GM12891 (cell line): ENCODE measurements around the gene PURB.
A peak's percentile ranks its signal among the peaks of the same experiment; 100 is the strongest.
"Not testable (repeated sequence)": the region's sequence is repeated elsewhere in the genome, so short reads cannot be mapped to it uniquely, and the experiment has no call there.

Source experiments
- DNase-seq: peaks from one replicate; pipeline ENCODE4 v3.0.0; 2011; ENCODE audit warnings: low spot score; ENCODE audit not compliant: insufficient read length
- FAIRE-seq: peaks from 2 replicates; lab custom pipeline; 2011; peaks lifted over from hg19 to GRCh38; lab: Jason Lieb, UNC
- PAX5 ChIP-seq: IDR thresholded peaks from 2 replicates; pipeline ENCODE4 v1.6.1; 2011; ENCODE audit warnings: low read length, moderate library complexity, mild to moderate bottlenecking; ENCODE audit not compliant: insufficient read depth, severe bottlenecking
- POLR2A ChIP-seq: IDR thresholded peaks from 2 replicates; pipeline ENCODE4 v1.6.1; 2011; ENCODE audit warnings: low read depth, low read length, control low read depth
- POLR2AphosphoS5 ChIP-seq: IDR thresholded peaks from 2 replicates; pipeline ENCODE4 v1.6.1; 2011; ENCODE audit warnings: low read depth, low read length, control low read depth
- POU2F2 ChIP-seq: IDR thresholded peaks from 2 replicates; pipeline ENCODE4 v1.6.1; 2011; ENCODE audit warnings: low read depth, mild to moderate bottlenecking, control low read depth, low read length, moderate library complexity
- SPI1 ChIP-seq: IDR thresholded peaks from 2 replicates; pipeline ENCODE4 v1.6.1; 2011; ENCODE audit warnings: low read depth, low read length, control low read depth
- TAF1 ChIP-seq: IDR thresholded peaks from 2 replicates; pipeline ENCODE4 v1.6.1; 2011; ENCODE audit warnings: low read depth, low read length, control low read depth

PURB gene

GRCh38 chr7:44880317-44881018 is 4.9 kb downstream of the PURB start:
- DNase-seq (no peak), FAIRE-seq (peak; percentile 89)

GRCh38 chr7:44876393-44876792 is 8.9 kb downstream of the PURB start:
- DNase-seq, result no peak
- TF ChIP-seq POLR2AphosphoS5 (no peak), TAF1 (no peak), POLR2A (no peak), SPI1 (peak; percentile 60), PAX5 (no peak), POU2F2 (no peak)
- FAIRE-seq, result peak; percentile 9

More at GRCh38 chr7:44880317-44881018, 4.9 kb downstream of the PURB start:
- TF ChIP-seq SPI1, result no peak
- no peak for TF ChIP-seq PAX5
- TF ChIP-seq POU2F2, result no peak
- no peak; the same call in 1 of the 2 replicates for TF ChIP-seq POLR2AphosphoS5
- TF ChIP-seq POLR2A, result no peak; the same call in 1 of the 2 replicates
- no peak for TF ChIP-seq TAF1

- no peak for FAIRE-seq
- no peak for DNase-seq
- no peak for TF ChIP-seq TAF1
- no peak for TF ChIP-seq POU2F2
Observed at GRCh38 chr7:44875241-44875640, 10.1 kb downstream of the PURB start.

GRCh38 chr7:44872787-44873186 is 12.5 kb downstream of the PURB start:
- DNase-seq (no peak), FAIRE-seq (no peak)
- TF ChIP-seq TAF1 (no peak), SPI1 (no peak), POU2F2 (no peak), PAX5 (no peak), POLR2A (no peak), POLR2AphosphoS5 (no peak)

- DNase-seq, FAIRE-seq: not testable (repeated sequence)
Observed at GRCh38 chr7:44871918-44872317, 13.4 kb downstream of the PURB start.

GRCh38 chr7:44870780-44871179 is 14.6 kb downstream of the PURB start:
- not testable (repeated sequence) for DNase-seq, FAIRE-seq

GRCh38 chr7:44870336-44870735 is 15.0 kb downstream of the PURB start:
- not testable (repeated sequence) for FAIRE-seq, DNase-seq

- TF ChIP-seq SPI1 (no peak), POLR2A (no peak), PAX5 (no peak), TAF1 (no peak), POLR2AphosphoS5 (no peak), POU2F2 (no peak)
- DNase-seq (no peak), FAIRE-seq (no peak)
Observed at GRCh38 chr7:44867073-44867995, 18.0 kb downstream of the PURB start.

- FAIRE-seq, DNase-seq: not testable (repeated sequence)
Observed at GRCh38 chr7:44861949-44862348, 23.4 kb downstream of the PURB start.

- DNase-seq (no peak), FAIRE-seq (no peak)
- TF ChIP-seq TAF1 (no peak), POLR2AphosphoS5 (no peak), POU2F2 (no peak), POLR2A (no peak), PAX5 (no peak)
Observed at GRCh38 chr7:44858161-44858560, 27.2 kb downstream of the PURB start.
